H9 (cell line): ENCODE results near the gene DNAI2. TPM values are rescaled to one million over a fixed set of nuclear protein-coding genes. Genes with fewer than 3 reads are reported as not detected.

Experiments
- DNase-seq: peaks from one replicate; pipeline ENCODE4 v3.0.0-alpha.2; 2017
- H2AFZ ChIP-seq: one replicate; pipeline ENCODE4 v1.6.1; 2013; ENCODE audit warnings: mild to moderate bottlenecking, low read length, control low read depth, moderate library complexity
- H2AK5ac ChIP-seq: 2 replicates; pipeline ENCODE4 v1.6.1; 2013; ENCODE audit warnings: low read length, control low read depth, mixed read lengths; ENCODE audit not compliant: insufficient read length
- H2BK120ac ChIP-seq: one replicate; pipeline ENCODE4 v1.6.1; 2013; ENCODE audit warnings: low read depth, mild to moderate bottlenecking, low read length, control low read depth, inconsistent platforms; ENCODE audit not compliant: poor library complexity, severe bottlenecking
- H2BK12ac ChIP-seq: 2 replicates; pipeline ENCODE4 v1.6.1; 2013; ENCODE audit warnings: low read length, control low read depth, mixed read lengths, low read depth; ENCODE audit not compliant: insufficient read length
- H2BK15ac ChIP-seq: 2 replicates; pipeline ENCODE4 v1.6.1; 2013; ENCODE audit warnings: low read depth, low read length, control low read depth
- H2BK20ac ChIP-seq: one replicate; pipeline ENCODE4 v1.6.1; 2013; ENCODE audit warnings: low read depth, mild to moderate bottlenecking, low read length, control low read depth, inconsistent platforms; ENCODE audit not compliant: poor library complexity, severe bottlenecking
- H2BK5ac ChIP-seq: 2 replicates; pipeline ENCODE4 v1.6.1; 2013; ENCODE audit warnings: low read length, control low read depth, mixed read lengths; ENCODE audit not compliant: insufficient read length
- H3K14ac ChIP-seq: 2 replicates; pipeline ENCODE4 v1.6.1; 2013; ENCODE audit warnings: low read length, control low read depth; ENCODE audit not compliant: insufficient read depth
- H3K18ac ChIP-seq: 2 replicates; pipeline ENCODE4 v1.6.1; 2013; ENCODE audit warnings: low read depth, mild to moderate bottlenecking, mixed read lengths, low read length, control low read depth; ENCODE audit not compliant: insufficient read length
- H3K23ac ChIP-seq: 2 replicates; pipeline ENCODE4 v1.6.1; 2013; ENCODE audit warnings: low read length, control low read depth, mixed read lengths, low read depth; ENCODE audit not compliant: insufficient read length
- H3K23me2 ChIP-seq: 2 replicates; pipeline ENCODE4 v1.6.1; 2013; ENCODE audit warnings: low read depth, mild to moderate bottlenecking, mixed read lengths, low read length, control low read depth; ENCODE audit not compliant: insufficient read length, poor library complexity, severe bottlenecking
- H3K27ac ChIP-seq: 2 replicates; pipeline ENCODE4 v1.5.1; 2013; ENCODE audit warnings: low read length, control low read depth, mixed read lengths, low read depth; ENCODE audit not compliant: insufficient read length
- H3K27me3 ChIP-seq: 2 replicates; pipeline ENCODE4 v1.6.1; 2013; ENCODE audit warnings: low read length, control low read depth, inconsistent platforms; ENCODE audit not compliant: insufficient read depth
- H3K4ac ChIP-seq: 2 replicates; pipeline ENCODE4 v1.6.1; 2013; ENCODE audit warnings: low read depth, mild to moderate bottlenecking, control low read depth, inconsistent platforms, low read length, moderate library complexity
- H3K4me1 ChIP-seq: 2 replicates; pipeline ENCODE4 v1.6.1; 2013; ENCODE audit warnings: low read length, control low read depth, inconsistent platforms; ENCODE audit not compliant: insufficient read depth
- H3K4me2 ChIP-seq: 2 replicates; pipeline ENCODE4 v1.6.1; 2013; ENCODE audit warnings: low read length, control low read depth, mixed read lengths; ENCODE audit not compliant: insufficient read length, insufficient read depth
- H3K56ac ChIP-seq: 2 replicates; pipeline ENCODE4 v1.6.1; 2013; ENCODE audit warnings: low read depth, mild to moderate bottlenecking, mixed read lengths, low read length, control low read depth; ENCODE audit not compliant: insufficient read length
- H3K79me1 ChIP-seq: 2 replicates; pipeline ENCODE4 v1.6.1; 2013; ENCODE audit warnings: low read depth, mild to moderate bottlenecking, moderate library complexity, low read length, control low read depth, inconsistent platforms; ENCODE audit not compliant: insufficient read depth, poor library complexity, severe bottlenecking
- H3K79me2 ChIP-seq: 2 replicates; pipeline ENCODE4 v1.6.1; 2013; ENCODE audit warnings: low read length, control low read depth, inconsistent platforms; ENCODE audit not compliant: insufficient read depth
- H3K9ac ChIP-seq: 2 replicates; pipeline ENCODE4 v1.6.1; 2013; ENCODE audit warnings: low read length, control low read depth, mixed read lengths; ENCODE audit not compliant: insufficient read length; ENCODE audit errors: extremely low read depth
- H3K9me3 ChIP-seq: one replicate; pipeline ENCODE4 v1.6.1; 2013; ENCODE audit warnings: low read depth, low read length, inconsistent platforms; ENCODE audit not compliant: control insufficient read depth
- H3T11ph ChIP-seq: one replicate; pipeline ENCODE4 v1.6.1; 2013; ENCODE audit warnings: mild to moderate bottlenecking, low read length, control low read depth, inconsistent platforms
- H4K20me1 ChIP-seq: one replicate; pipeline ENCODE4 v1.6.1; 2013; ENCODE audit not compliant: control insufficient read depth, insufficient read length, insufficient read depth
- H4K5ac ChIP-seq: 2 replicates; pipeline ENCODE4 v1.6.1; 2013; ENCODE audit warnings: low read depth, mild to moderate bottlenecking, mixed read lengths, low read length, control low read depth; ENCODE audit not compliant: insufficient read length
- H4K8ac ChIP-seq: replicated peaks from 2 replicates; pipeline ENCODE4 v1.6.1; 2013; ENCODE audit warnings: low read length, control low read depth, mixed read lengths, low read depth; ENCODE audit not compliant: insufficient read length
- H4K91ac ChIP-seq: 2 replicates; pipeline ENCODE4 v1.6.1; 2013; ENCODE audit warnings: low read depth, mild to moderate bottlenecking, moderate library complexity, mixed read lengths, low read length, control low read depth; ENCODE audit not compliant: insufficient read length
- H3K27ac Mint-ChIP-seq, 3 experiments: 2 replicates in 2 of 3; 3 replicates in 1 of 3; pipeline ENCODE4 v1.8.0; 2020 to 2021; ENCODE audit warnings: mixed read lengths in 3 of 3, mild to moderate bottlenecking in 1 of 3, moderate library complexity in 1 of 3
- H3K27me3 Mint-ChIP-seq: 2 replicates; pipeline ENCODE4 v1.8.0; 2021; ENCODE audit warnings: low read depth, mild to moderate bottlenecking, moderate library complexity, mixed read lengths
- H3K36me3 Mint-ChIP-seq, 3 experiments: 2 replicates in 2 of 3; 3 replicates in 1 of 3; pipeline ENCODE4 v1.8.0; 2020 to 2021; ENCODE audit warnings: low read depth in 3 of 3, mixed read lengths in 3 of 3; ENCODE audit not compliant: insufficient read depth in 1 of 3
- H3K4me1 Mint-ChIP-seq, 2 experiments: 2 replicates each; pipeline ENCODE4 v1.8.0; 2020; ENCODE audit warnings: mixed read lengths in 2 of 2
- H3K4me3 Mint-ChIP-seq, 2 experiments: 2 replicates in 1 of 2; 3 replicates in 1 of 2; pipeline ENCODE4 v1.8.0; 2020 to 2021; ENCODE audit warnings: mild to moderate bottlenecking in 2 of 2, mixed read lengths in 2 of 2, moderate library complexity in 1 of 2
- H3K9me3 Mint-ChIP-seq, 2 experiments: 2 replicates in 1 of 2; 3 replicates in 1 of 2; pipeline ENCODE4 v1.8.0; 2020; ENCODE audit warnings: mild to moderate bottlenecking in 2 of 2, mixed read lengths in 2 of 2, moderate library complexity in 1 of 2
- CTCF ChIP-seq: fragments of 200-600 bp; sonication (generic); conservative IDR thresholded peaks from 3 replicates; pipeline ENCODE4 v1.8.0; 2021; ENCODE audit warnings: antibody characterized with exemption, mild to moderate bottlenecking
- WGBS: extraction: QIAGEN DNeasy Blood & Tissue Kit; methylation state at CpG from one replicate; pipeline ENCODE4 v1.1.7; 2013; ENCODE audit warnings: missing lambda C conversion rate, low lambda C conversion rate, mixed read lengths; ENCODE audit not compliant: insufficient read length; ENCODE audit errors: extremely low coverage; 5-methylcytosine and 5-hydroxymethylcytosine counted together
- total RNA-seq: library from RNA; stranded (reverse); gene quantifications from 2 replicates; pipeline ENCODE4 v1.2.1, GENCODE V29; 2021

DNAI2 gene
- total RNA-seq, 1 experiment from 2014 or later = not detected

DNA sequence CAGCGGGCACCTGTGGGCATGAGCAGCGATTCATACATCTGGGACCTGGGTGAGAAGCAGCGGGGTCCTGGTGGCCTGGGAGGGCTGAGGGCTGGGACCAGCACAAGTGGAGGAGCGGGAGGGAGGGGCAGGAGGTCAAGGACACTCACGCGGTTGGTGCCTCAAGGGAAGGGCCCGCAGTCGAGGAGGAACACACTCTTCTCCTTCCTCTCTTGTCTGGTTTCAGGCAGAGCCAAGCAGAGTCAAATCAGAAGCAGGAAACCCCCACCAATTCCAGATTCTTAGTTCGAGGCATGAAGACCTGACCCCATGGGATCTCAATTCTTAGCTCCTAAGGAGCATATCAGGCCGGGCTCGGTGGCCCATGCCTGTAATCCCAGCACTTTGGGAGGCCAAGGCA lies 15.7 kb downstream of the DNAI2 start:
- Mint-ChIP-seq H3K4me1 (peaks cover 5 to 6% of the 10 kb centered on the region in 2 experiments; a peak in 3 of 4 replicates), H3K9me3 (peaks cover under 1 to 2% of the 10 kb centered on the region in 2 experiments; a peak in 2 of 5 replicates), H3K36me3 (no peaks in the 10 kb centered on the region; a peak in 1 of 7 replicates), H3K27me3 (peaks cover 9% of the 10 kb centered on the region), H3K4me3 (no peak overlapping the region), H3K27ac (no peak overlapping the region)
- H3K9me3 ChIP-seq = no peaks in the 10 kb centered on the region
- H3K4ac ChIP-seq = no peak overlapping the region
- H2AFZ ChIP-seq = no peak overlapping the region
- H3K4me1 ChIP-seq = no peaks in the 10 kb centered on the region
- H2BK20ac ChIP-seq = no peak overlapping the region
- H4K8ac ChIP-seq = no peak overlapping the region
- no peak overlapping the region for H4K91ac ChIP-seq
- no peak overlapping the region for H2AK5ac ChIP-seq
- H3K23me2 ChIP-seq = peaks cover 6% of the 10 kb centered on the region
- H3K18ac ChIP-seq = no peak overlapping the region
- no peak overlapping the region for H3K27ac ChIP-seq
- no peak overlapping the region for H3K9ac ChIP-seq
- H2BK15ac ChIP-seq = no peak overlapping the region
- H3K56ac ChIP-seq = no peak overlapping the region
- H3K79me1 ChIP-seq = no peaks in the 10 kb centered on the region
- H3K79me2 ChIP-seq = no peaks in the 10 kb centered on the region
- no peak overlapping the region for H2BK120ac ChIP-seq
- no peak overlapping the region for H2BK12ac ChIP-seq
- H3K23ac ChIP-seq = no peak overlapping the region
- no peak overlapping the region; the same call in 1 of the 2 replicates for H3K14ac ChIP-seq
- no peak overlapping the region for H4K5ac ChIP-seq
- no peak for DNase-seq
- no peak overlapping the region for H3K4me2 ChIP-seq
- no peak for TF ChIP-seq CTCF
- H4K20me1 ChIP-seq = no peaks in the 10 kb centered on the region
- H3K27me3 ChIP-seq = no peaks in the 10 kb centered on the region
- WGBS = no CpG with 5 or more reads among the region's 11 CpGs
- H3T11ph ChIP-seq = no peak overlapping the region
- no peak overlapping the region for H2BK5ac ChIP-seq
